HG03039 (cell line): ENCODE measurements around the gene PF4V1.
"Not testable (repeated sequence)": the region's sequence is repeated elsewhere in the genome, so short reads cannot be mapped to it uniquely, and the experiment has no call there.

Source experiments
- ATAC-seq: cut with Tn5 transposase; IDR thresholded peaks from one replicate; pipeline ENCODE4 v1.9.1; 2021; ENCODE audit warnings: mild to moderate bottlenecking, moderate library complexity; ENCODE audit not compliant: unreplicated experiment

PF4V1 gene

GRCh38 chr4:73869130-73870055 lies 16.3 kb downstream of the PF4V1 start, which contains the start of gene CXCL1:
TSS of gene CXCL1 (plus strand) at chr4:73869393. CDS start at chr4:73869471, 78 bp downstream.
- no peak for ATAC-seq

- ATAC-seq: no peak
Observed at GRCh38 chr4:73870260-73870659, 17.2 kb downstream of the PF4V1 start.

GRCh38 chr4:73870768-73871167 lies 17.7 kb downstream of the PF4V1 start:
- ATAC-seq: no peak

DNA sequence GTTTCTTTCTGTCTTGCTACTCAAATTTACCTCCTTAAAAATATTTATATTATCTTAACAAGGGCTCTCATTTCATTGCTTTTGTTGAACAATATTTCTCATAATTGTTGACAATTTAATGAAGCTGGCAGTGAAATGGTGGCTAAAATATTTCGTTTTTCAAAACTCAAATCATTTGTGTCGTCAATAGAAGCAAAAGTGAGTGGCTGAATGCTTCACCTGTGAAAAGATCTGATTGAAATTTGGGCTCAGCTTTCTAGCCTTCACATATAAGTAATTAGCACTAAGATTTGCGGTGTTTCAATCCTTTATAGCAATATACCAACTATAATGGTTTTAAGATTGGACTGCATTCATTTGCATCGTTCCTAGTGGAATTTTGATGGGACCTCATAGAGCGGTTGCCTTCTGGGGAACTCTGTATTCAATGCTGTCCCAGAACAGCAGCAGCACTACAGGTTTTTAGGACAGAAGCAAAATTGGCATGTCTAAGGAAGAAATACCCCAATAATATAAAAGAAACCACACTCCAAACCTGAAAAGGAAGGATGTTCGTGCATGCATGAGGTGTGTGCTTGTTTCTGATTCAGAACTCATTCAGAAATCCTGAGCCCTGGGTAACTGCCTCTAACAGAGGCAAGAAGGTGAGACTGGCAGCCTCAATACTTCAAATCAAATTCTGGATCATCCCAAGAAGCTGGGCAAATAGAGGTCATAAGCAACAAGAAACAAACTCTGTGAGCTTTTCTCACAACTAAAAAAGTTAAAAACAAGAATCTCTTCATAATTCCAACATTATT lies 18.6 kb downstream of the PF4V1 start:
- no peak for ATAC-seq

GRCh38 chr4:73872316-73873108 lies 19.4 kb downstream of the PF4V1 start:
- ATAC-seq: no peak

GRCh38 chr4:73874386-73874785 lies 21.3 kb downstream of the PF4V1 start:
- ATAC-seq: no peak

GRCh38 chr4:73875401-73875800 lies 22.3 kb downstream of the PF4V1 start:
- ATAC-seq: no peak

DNA sequence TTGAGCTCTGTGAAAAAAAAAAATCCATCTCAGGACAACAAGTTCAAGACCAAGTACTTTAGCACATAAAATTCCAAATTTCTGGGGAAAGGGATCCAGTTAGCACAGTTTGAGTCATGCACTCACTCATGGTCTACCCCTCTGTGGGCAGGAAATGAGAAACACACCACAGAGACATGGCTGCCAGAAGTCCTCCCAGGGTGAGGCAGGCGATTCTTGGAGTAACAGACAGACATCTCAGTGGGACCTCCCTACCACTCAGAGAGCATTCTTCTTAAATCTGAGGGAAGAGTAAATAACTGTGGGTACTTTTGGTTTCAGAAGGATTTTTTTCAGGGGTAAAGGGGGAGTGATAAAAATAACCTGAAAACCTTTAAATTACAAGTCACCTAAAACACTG lies 30.2 kb downstream of the PF4V1 start:
- ATAC-seq: no peak

DNA sequence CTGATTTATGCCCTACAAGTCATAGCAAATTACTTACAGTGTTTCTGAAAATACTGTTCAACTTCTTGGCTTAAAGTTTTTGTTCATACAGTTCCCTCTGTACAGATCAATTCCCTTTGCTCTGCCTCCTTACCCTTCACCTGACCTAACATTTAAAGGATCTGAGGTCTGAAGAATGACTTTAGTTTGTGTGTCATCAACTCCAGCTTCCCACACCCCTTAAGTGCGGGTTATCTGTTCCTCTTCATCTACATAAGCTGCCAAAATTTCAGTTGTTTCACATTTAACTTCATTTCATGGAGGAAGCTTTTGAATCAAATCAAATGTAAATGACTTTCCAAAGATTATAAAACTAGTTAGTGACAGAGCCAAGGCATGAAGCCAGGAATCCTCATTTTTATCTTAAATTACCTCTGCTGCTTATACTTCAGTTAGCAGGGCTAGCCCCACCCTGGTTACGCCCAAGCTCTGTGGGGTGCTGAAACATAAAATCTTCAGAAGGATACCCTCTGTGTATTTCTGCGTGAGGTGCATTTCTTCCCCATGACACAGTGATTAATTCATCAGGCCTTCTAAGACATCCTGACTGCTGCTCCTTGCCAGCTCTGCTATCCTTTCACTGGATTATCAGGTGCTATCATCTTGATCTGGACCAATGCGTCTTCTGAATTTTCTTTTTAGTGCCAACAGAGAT lies 32.6 kb downstream of the PF4V1 start:
- ATAC-seq: no peak

GRCh38 chr4:73891326-73891725 lies 38.2 kb downstream of the PF4V1 start:
- no peak for ATAC-seq

DNA sequence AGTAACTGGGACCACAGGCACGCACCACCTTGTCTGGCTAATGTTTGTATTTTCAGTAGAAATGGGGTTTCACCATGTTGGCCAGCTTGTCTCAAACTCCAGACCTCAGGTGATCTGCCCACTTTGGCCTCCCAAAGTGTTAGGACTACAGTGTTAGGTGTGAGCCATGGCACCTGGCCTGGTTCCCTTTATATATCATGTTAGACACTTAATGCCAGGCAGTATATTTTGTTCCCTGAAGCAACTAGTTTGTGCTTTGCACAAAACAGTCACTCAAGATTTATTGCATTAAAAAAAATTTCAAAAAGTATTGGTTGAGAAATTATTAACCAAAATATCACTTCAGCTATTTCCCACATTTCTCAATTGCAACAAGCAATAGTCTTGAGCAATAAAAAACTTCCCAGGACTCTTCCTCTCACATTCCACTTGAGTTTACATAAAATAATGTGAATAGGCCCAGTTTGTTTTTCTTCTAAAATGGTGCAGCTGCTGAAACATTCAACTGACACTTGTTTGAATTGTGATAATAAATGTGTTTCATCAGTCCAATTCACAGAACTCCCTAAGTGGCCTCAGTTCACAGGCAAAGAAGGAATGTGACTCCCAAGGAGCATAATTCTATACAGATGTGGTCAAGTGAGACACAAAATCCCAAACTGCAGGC lies 38.8 kb downstream of the PF4V1 start:
- ATAC-seq: no peak

- ATAC-seq: no peak
Observed at GRCh38 chr4:73892966-73893365, 39.9 kb downstream of the PF4V1 start.

- no peak for ATAC-seq
Observed at GRCh38 chr4:73894001-73894400, 40.9 kb downstream of the PF4V1 start.

GRCh38 chr4:73895201-73896175 lies 42.4 kb downstream of the PF4V1 start:
- no peak for ATAC-seq

DNA sequence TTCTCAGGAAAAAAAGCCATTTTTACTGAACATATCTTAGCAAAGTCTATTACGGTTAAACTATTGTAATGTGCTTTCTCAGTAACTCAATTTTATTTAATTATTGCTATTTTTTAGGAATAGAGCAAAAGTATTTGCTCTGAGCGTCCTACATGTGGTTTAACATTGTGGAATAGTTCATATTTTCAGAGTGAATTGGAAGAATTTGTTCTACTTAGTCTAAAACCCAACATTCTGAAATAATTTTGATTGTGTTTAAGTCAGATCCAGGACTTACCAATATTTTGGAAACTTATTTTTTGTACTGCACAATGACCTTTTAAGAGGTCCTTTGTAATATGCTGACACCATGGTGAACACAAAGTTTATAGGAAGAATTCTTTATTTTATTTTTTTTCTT lies 43.3 kb downstream of the PF4V1 start:
- no peak for ATAC-seq

DNA sequence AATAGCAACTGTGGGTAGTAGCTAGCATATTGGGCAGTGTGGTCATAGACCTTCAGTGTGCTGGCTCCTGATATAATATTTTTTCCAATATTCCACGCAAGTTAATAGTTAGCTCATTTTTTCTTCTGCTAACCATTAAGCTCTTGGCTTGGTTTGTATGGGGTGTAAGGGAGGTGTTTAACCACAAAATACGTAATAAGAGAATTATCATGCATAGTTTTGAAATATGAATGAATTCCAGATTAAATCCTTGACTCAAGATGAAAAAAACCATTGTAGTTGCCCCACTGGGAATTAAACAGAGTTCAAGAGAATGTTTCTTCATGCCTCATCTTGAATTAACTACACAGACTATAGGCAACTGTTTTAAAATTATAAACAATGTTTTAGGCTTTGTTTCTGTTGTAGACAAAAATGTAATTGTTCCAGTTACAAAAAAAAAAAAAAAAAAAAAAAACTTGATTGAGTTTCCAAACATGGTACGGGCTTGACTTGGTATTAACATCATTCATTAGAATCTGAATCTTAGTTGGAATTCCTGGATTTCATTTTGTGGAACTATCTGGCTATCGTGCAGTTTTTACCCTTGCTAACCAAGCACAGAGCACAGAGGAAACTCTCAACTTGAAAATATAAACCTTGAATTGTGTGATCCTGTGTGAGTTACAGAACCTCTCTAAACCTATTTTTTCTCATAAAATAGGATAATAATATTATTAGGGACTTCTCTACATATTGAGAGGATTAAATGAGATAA lies 44.5 kb downstream of the PF4V1 start:
- no peak for ATAC-seq

DNA sequence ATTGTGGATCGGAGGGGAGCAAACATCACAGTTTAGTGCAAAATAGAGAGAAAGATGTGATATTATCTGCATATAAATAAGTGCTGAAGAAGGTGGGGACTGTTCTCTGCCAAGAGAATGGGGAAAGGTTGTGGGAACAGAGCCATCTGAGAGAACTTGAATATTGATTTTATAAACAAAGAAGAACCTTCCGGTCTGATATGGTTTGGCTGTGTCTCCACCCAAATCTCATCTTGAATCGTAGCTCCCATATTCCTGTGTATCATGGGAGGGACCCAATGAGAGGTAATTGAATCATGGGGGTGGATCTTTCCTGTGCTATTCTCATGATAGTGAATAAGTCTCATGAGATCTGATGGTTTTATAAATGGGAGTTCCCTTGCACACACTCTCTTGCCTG lies 46.2 kb downstream of the PF4V1 start:
- not testable (repeated sequence) for ATAC-seq

DNA sequence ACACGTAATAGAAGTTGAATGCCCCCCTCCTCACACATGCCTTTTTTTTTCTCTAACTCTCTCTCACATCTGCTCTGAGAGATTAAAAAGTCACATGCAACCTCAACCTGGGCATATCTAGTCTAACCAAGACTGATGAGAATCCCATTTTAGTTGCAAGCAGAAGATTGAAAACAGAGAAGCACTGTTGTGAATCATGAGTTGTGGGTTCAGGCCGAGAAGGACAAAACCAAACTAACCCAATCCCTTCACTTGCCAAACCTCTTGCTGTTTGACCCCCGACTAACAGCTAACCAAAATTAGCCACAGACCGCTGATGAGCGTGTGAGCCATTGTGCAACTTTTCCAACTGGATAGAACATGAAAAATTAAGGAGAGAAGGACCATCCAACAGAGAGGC lies 47.9 kb downstream of the PF4V1 start:
- ATAC-seq: no peak
